ENCODE measurements around the gene MYH9. TPM values are rescaled to one million over a fixed set of nuclear protein-coding genes. Genes with fewer than 3 reads are reported as not detected.

MYH9 gene
- total and polyA plus RNA-seq, 4 donors = 184 to 667 (median 332) TPM

GRCh38 chr22:36404446-36404845, 16.7 kb upstream of the MYH9 start:
- no peak for DNase-seq
- Histone ChIP-seq H3K4me1 (ENCODE audit: control insufficient read depth in 5 of 5, insufficient read depth in 5 of 5, low read length in 5 of 5) (peaks cover 0 to 8% (median 0%) of the 10 kb centered on the region in 5 donors), H3K9me3 (ENCODE audit: control insufficient read depth in 4 of 4, insufficient read depth in 3 of 4, low read length in 3 of 4) (no peaks in the 10 kb centered on the region), H3K9ac (ENCODE audit: insufficient read depth in 1 of 2, low read length in 2 of 2) (no peak overlapping the region), H3K4me3 (no peak overlapping the region), H3K27ac (ENCODE audit: low read depth in 1 of 2, low read length in 1 of 2) (peak overlapping the region in 1 of 2 donors; percentile 32), H3K36me3 (ENCODE audit: control insufficient read depth in 4 of 4, insufficient read depth in 4 of 4, low read length in 4 of 4) (no peaks in the 10 kb centered on the region), H3K27me3 (ENCODE audit: control insufficient read depth in 3 of 3, insufficient read depth in 3 of 3, low read length in 2 of 3) (no peaks in the 10 kb centered on the region)
- WGBS, 2 donors = 75 to 81% methylated on average over 8 of the region's 8 CpGs
- TF ChIP-seq CTCF (IDR thresholded peaks at IDR 0.05; ENCODE audit: control extremely low read depth, extremely low read depth) = no peak
- no peak for ATAC-seq (ENCODE audit: insufficient read depth, low FRiP score)

- DNase-seq = no peak
- no peaks in the 10 kb centered on the region for H3K36me3 ChIP-seq (ENCODE audit: control insufficient read depth in 4 of 4, insufficient read depth in 4 of 4, low read length in 4 of 4)
- 20 to 23% methylated on average over 3 of the region's 3 CpGs for WGBS, 2 donors
- no peak for ATAC-seq (ENCODE audit: insufficient read depth, low FRiP score)
- H3K27ac ChIP-seq (ENCODE audit: low read depth in 1 of 2, low read length in 1 of 2) = peak overlapping the region in 1 of 2 donors; percentile 46
- H3K4me1 ChIP-seq (ENCODE audit: control insufficient read depth in 5 of 5, insufficient read depth in 5 of 5, low read length in 5 of 5) = peaks cover 0 to 8% (median 0%) of the 10 kb centered on the region in 5 donors
- no peaks in the 10 kb centered on the region for H3K9me3 ChIP-seq (ENCODE audit: control insufficient read depth in 4 of 4, insufficient read depth in 3 of 4, low read length in 3 of 4)
- no peak overlapping the region for H3K9ac ChIP-seq (ENCODE audit: insufficient read depth in 1 of 2, low read length in 2 of 2)
- no peak for TF ChIP-seq CTCF (IDR thresholded peaks at IDR 0.05; ENCODE audit: control extremely low read depth, extremely low read depth)
- H3K4me3 ChIP-seq = no peak overlapping the region
- H3K27me3 ChIP-seq (ENCODE audit: control insufficient read depth in 3 of 3, insufficient read depth in 3 of 3, low read length in 2 of 3) = no peaks in the 10 kb centered on the region
Measured at GRCh38 chr22:36399472-36399778, 11.7 kb upstream of the MYH9 start.

- ATAC-seq (ENCODE audit: insufficient read depth, low FRiP score) = no peak
- Histone ChIP-seq H3K9ac (ENCODE audit: insufficient read depth in 1 of 2, low read length in 2 of 2) (no peak overlapping the region), H3K27ac (ENCODE audit: low read depth in 1 of 2, low read length in 1 of 2) (peak overlapping the region in 1 of 2 donors; percentile 46), H3K9me3 (ENCODE audit: control insufficient read depth in 4 of 4, insufficient read depth in 3 of 4, low read length in 3 of 4) (no peaks in the 10 kb centered on the region), H3K4me1 (ENCODE audit: control insufficient read depth in 5 of 5, insufficient read depth in 5 of 5, low read length in 5 of 5) (peaks cover 0 to 8% (median 0%) of the 10 kb centered on the region in 5 donors), H3K4me3 (no peak overlapping the region), H3K36me3 (ENCODE audit: control insufficient read depth in 4 of 4, insufficient read depth in 4 of 4, low read length in 4 of 4) (no peaks in the 10 kb centered on the region), H3K27me3 (ENCODE audit: control insufficient read depth in 3 of 3, insufficient read depth in 3 of 3, low read length in 2 of 3) (no peaks in the 10 kb centered on the region)
- 81 to 83% methylated on average over 10 of the region's 10 CpGs for WGBS, 2 donors
- TF ChIP-seq CTCF (IDR thresholded peaks at IDR 0.05; ENCODE audit: control extremely low read depth, extremely low read depth) = no peak
- DNase-seq = no peak
Measured at GRCh38 chr22:36398601-36399471, 11.1 kb upstream of the MYH9 start.

Data from lung (tissue), 12 donors.